ENCODE data around the gene DAB1.
"Not testable (repeated sequence)": the region's sequence is repeated elsewhere in the genome, so short reads cannot be mapped to it uniquely, and the experiment has no call there.

Gene DAB1

DNA sequence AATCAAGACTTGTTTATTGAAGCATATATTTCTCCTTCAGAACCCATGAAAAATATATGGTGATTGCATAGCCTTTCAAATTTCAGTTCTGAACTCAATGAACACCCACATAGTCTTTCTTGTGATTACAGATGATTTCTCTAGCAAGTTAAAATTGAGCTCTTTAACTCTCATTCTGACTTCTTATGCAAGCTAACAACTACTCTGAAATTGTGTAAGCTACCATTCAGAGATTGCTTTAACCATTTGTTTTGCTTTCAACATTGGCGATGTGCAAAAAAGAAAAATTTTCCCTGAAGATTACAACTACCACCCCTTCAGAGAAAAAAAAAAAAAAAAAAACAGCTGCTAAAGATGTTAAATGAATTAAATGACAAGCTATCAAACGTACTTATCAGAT is 193.9 kb downstream of the DAB1 start:
- no peak for DNase-seq (ENCODE audit: low spot score)
- H3K27ac ChIP-seq: no peak overlapping the region
- TF ChIP-seq, protein P1, sequence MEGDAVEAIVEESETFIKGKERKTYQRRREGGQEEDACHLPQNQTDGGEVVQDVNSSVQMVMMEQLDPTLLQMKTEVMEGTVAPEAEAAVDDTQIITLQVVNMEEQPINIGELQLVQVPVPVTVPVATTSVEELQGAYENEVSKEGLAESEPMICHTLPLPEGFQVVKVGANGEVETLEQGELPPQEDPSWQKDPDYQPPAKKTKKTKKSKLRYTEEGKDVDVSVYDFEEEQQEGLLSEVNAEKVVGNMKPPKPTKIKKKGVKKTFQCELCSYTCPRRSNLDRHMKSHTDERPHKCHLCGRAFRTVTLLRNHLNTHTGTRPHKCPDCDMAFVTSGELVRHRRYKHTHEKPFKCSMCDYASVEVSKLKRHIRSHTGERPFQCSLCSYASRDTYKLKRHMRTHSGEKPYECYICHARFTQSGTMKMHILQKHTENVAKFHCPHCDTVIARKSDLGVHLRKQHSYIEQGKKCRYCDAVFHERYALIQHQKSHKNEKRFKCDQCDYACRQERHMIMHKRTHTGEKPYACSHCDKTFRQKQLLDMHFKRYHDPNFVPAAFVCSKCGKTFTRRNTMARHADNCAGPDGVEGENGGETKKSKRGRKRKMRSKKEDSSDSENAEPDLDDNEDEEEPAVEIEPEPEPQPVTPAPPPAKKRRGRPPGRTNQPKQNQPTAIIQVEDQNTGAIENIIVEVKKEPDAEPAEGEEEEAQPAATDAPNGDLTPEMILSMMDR (conservative IDR thresholded peaks at IDR 0.05; ENCODE audit: low read depth): no peak
- CTCF ChIA-PET: interaction anchor here (0.6 kb wide), 1 partner anchor 1572 kb away, joined by 4 read pairs; no protein-coding TSS in a partner anchor
- POLR2A ChIA-PET (ENCODE audit: low non-redundant PET): no interaction called here

DNA sequence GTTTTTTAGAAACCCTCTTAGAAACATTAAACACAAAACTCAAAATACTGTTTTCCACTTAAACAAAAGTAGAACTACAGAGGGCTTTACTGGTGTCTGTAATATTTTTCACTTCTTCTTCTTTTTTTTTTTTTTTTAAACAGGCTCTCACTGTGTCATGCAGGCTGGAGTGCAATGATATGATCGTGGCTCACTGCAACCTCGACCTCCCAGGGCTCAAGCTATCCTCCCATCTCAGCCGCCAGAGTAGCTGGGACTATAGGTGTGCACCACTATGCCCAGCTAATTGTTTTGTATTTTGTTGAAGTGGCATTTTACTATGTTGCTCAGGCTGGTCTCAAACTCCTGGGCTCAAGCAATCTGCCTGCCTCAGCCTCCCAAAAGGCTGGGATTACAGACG is 194.8 kb downstream of the DAB1 start:
- no peak overlapping the region for H3K27ac ChIP-seq
- TF ChIP-seq, protein P1 (conservative IDR thresholded peaks at IDR 0.05; ENCODE audit: low read depth): no peak
- CTCF ChIA-PET: no interaction called here
- no peak for DNase-seq (ENCODE audit: low spot score)
- POLR2A ChIA-PET (ENCODE audit: low non-redundant PET): no interaction called here

DNA sequence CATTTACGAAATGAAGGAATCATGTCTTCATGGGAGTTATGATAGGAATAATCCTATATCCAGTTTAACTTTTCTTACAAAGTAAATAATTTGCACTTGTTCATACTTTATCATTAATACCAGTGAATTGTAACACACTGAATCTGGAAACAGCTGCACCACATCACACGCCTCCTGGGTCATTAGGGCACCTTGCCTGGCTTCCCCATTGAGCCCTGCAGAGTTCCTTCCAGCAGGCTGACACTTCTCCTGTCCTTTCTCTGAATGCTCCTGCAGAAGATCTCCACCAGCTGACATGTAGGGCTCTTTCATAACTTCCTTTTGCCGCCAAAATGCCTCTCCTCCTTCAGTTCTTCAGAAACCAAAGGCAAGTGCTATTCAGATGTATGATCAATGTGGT is 201.1 kb downstream of the DAB1 start:
- POLR2A ChIA-PET (ENCODE audit: low non-redundant PET): no interaction called here
- no peak for DNase-seq (ENCODE audit: low spot score)
- CTCF ChIA-PET: no interaction called here
- TF ChIP-seq, protein P1 (conservative IDR thresholded peaks at IDR 0.05; ENCODE audit: low read depth): no peak
- H3K27ac ChIP-seq: no peak overlapping the region

DNA sequence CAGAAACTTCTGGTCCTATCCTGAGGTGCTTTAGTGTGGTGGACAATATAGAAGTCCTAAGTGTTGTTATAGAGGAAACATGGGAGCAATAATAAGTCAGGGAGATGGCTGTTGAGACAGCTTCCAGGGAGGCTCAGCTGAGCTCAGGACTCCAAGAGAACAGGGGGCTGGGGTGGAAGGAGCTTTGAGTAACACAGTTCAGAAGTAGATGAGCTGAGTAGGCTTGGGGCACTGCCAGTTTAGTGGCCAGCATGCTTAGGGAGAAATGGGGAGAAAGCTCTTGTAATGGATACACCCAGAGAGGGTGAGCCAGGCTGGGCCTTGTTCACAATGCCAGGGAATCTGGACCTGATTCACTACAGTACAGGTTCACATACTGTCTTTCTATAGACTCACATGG is 201.6 kb downstream of the DAB1 start:
- no peak overlapping the region for H3K27ac ChIP-seq
- CTCF ChIA-PET: no interaction called here
- TF ChIP-seq, protein P1 (conservative IDR thresholded peaks at IDR 0.05; ENCODE audit: low read depth): no peak
- POLR2A ChIA-PET (ENCODE audit: low non-redundant PET): no interaction called here
- DNase-seq (ENCODE audit: low spot score): no peak

DNA sequence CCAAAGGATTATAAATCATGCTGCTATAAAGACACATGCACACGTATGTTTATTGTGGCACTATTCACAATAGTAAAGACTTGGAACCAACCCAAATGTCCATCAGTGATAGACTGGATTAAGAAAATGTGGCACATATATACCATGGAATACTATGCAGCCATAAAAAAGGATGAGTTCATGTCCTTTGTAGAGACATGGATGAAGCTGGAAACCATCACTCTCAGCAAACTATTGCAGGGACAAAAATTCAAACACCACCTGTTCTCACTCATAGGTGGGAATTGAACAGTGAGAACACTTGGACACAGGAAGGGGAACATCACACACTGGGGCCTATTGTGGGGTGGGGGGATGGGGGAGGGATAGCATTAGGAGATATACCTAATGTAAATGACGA is 203.0 kb downstream of the DAB1 start:
- H3K27ac ChIP-seq; POLR2A ChIA-PET (ENCODE audit: low non-redundant PET); DNase-seq (ENCODE audit: low spot score); CTCF ChIA-PET: not testable (repeated sequence)

DNA sequence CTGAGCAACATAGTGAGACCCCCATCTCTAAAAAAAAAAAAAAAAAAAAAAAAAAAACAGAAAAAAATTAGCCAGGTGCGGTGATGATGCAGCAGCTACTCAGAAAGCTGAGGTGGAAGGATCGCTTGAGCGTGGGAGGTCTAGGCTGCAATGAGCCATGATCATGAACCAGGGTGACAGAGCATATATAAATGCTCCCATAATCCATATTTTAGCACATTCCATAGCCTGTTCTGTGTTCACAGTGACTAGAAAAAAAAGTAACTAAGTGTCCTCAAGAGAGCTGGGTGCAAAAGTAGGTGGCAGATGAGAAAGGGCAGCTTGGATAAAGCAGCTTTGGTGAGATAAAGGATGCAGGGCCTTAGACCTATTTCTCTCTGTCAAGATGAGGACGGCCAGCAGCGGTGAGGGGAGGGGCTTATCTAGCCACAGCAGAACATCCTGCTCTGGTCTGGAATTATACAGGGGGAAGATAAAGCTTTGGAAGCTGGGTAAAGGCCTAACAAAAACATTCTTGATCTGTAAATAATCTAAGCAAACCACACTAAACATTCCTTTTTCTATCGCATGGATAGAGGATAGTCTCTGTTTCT is 205.3 kb downstream of the DAB1 start:
- DNase-seq (ENCODE audit: low spot score): no peak

DNA sequence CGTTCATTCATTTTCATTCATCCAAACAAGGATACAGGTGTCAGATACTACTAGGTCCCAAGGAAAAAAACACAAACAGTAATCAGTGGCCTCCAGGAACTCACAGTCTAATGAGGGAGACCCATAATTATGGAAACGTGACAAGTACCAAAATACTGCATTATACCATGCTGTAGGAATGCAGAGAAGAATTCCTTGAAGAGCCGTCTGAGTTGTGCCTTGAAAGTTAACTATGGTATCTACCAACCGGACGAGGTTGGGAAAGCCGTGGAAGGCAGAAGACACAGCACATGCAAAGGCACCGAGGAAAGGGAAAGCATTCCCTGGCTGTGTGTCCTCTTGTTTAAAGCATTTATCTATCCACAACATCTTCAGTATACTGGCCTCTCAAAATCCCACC is 206.0 kb downstream of the DAB1 start:
- no peak overlapping the region for H3K27ac ChIP-seq
- no peak for DNase-seq (ENCODE audit: low spot score)
- POLR2A ChIA-PET (ENCODE audit: low non-redundant PET): no interaction called here
- TF ChIP-seq, protein P1 (conservative IDR thresholded peaks at IDR 0.05; ENCODE audit: low read depth): no peak
- CTCF ChIA-PET: no interaction called here

More for the DNA sequence above, 205.3 kb downstream of the DAB1 start:
- TF ChIP-seq, protein P1 (conservative IDR thresholded peaks at IDR 0.05; ENCODE audit: low read depth): no peak
- CTCF ChIA-PET: no interaction called here
- POLR2A ChIA-PET (ENCODE audit: low non-redundant PET): no interaction called here
- no peak overlapping the region for H3K27ac ChIP-seq
